ENCODE data around the gene SYNPO2. TPM values are rescaled to one million over a fixed set of nuclear protein-coding genes. Genes with fewer than 3 reads are reported as not detected.

Gene SYNPO2
- total and polyA plus RNA-seq, 2 of the 13 experiments (the other 11 are each of a cell fraction or from before 2014, with no cell fraction given) = not detected

- TF ChIP-seq ZBTB40 (IDR thresholded peaks at IDR 0.05) (no peak), ZBTB40 (CRISPR knock-in tag; IDR thresholded peaks at IDR 0.05) (no peak), ZNF83 (CRISPR knock-in tag; IDR thresholded peaks at IDR 0.05; ENCODE audit: borderline replicate concordance) (no peak), ETV6 (CRISPR knock-in tag; conservative IDR thresholded peaks at IDR 0.05) (no peak), ZNF501 (CRISPR knock-in tag; IDR thresholded peaks at IDR 0.05) (no peak), THAP11 (CRISPR knock-in tag; IDR thresholded peaks at IDR 0.05) (no peak), ARNT (IDR thresholded peaks at IDR 0.05) (no peak), TCF12 (IDR thresholded peaks at IDR 0.05) (no peak), TCF12 (CRISPR knock-in tag; IDR thresholded peaks at IDR 0.05) (no peak), DPF2 (CRISPR knock-in tag; IDR thresholded peaks at IDR 0.05; ENCODE audit: borderline replicate concordance, low read depth) (no peak), ZNF605 (CRISPR knock-in tag; IDR thresholded peaks at IDR 0.05) (no peak), ZNF746 (CRISPR knock-in tag; IDR thresholded peaks at IDR 0.05) (no peak), SOX13 (IDR thresholded peaks at IDR 0.05) (no peak), SOX13 (CRISPR knock-in tag; conservative IDR thresholded peaks at IDR 0.05 in 1 of 2, IDR thresholded peaks at IDR 0.05 in 1 of 2) (no peak), ZNF207 (IDR thresholded peaks at IDR 0.05; ENCODE audit: borderline replicate concordance) (no peak), MXD4 (CRISPR knock-in tag; IDR thresholded peaks at IDR 0.05) (no peak), IRF2 (CRISPR knock-in tag; IDR thresholded peaks at IDR 0.05) (no peak)
These were observed 39.8 kb upstream of the SYNPO2 start (continued) for GRCh38 chr4:118848901-118849300.

All from HepG2 (cell line).